HG03039 (cell line): ENCODE data around the gene EFCAB7.

Source experiments
- ATAC-seq: cut with Tn5 transposase; IDR thresholded peaks from one replicate; pipeline ENCODE4 v1.9.1; 2021; ENCODE audit warnings: mild to moderate bottlenecking, moderate library complexity; ENCODE audit not compliant: unreplicated experiment

EFCAB7 gene

GRCh38 chr1:63522891-63523728, at the start of gene EFCAB7, which contains the start of gene ITGB3BP:
Gene EFCAB7 (plus strand): TSS chr1:63523525. CDS start chr1:63525573, 2,048 bp downstream.
Gene ITGB3BP (minus strand): TSS chr1:63523225. CDS start chr1:63523133, 92 bp downstream.
- ATAC-seq = peak; percentile 93

- no peak for ATAC-seq
Observed at GRCh38 chr1:63475761-63476160, 47.6 kb upstream of the EFCAB7 start.

GRCh38 chr1:63480057-63480456, 43.3 kb upstream of the EFCAB7 start:
- no peak for ATAC-seq

- ATAC-seq = no peak
Observed at GRCh38 chr1:63486629-63487028, 36.7 kb upstream of the EFCAB7 start.

- ATAC-seq = no peak
Observed at GRCh38 chr1:63487336-63488065, 35.8 kb upstream of the EFCAB7 start.

GRCh38 chr1:63497577-63497976, 25.7 kb upstream of the EFCAB7 start:
- ATAC-seq = no peak

GRCh38 chr1:63498106-63498505, 25.2 kb upstream of the EFCAB7 start:
- no peak for ATAC-seq

GRCh38 chr1:63501256-63501655, 22.1 kb upstream of the EFCAB7 start:
- ATAC-seq = no peak

GRCh38 chr1:63506782-63507181, 16.5 kb upstream of the EFCAB7 start:
- no peak for ATAC-seq

GRCh38 chr1:63509718-63510117, 13.6 kb upstream of the EFCAB7 start:
- ATAC-seq = no peak

- ATAC-seq = no peak
Observed at GRCh38 chr1:63512584-63512983, 10.7 kb upstream of the EFCAB7 start.

- no peak for ATAC-seq
Observed at GRCh38 chr1:63516629-63517028, 6.7 kb upstream of the EFCAB7 start.

- ATAC-seq = peak; percentile 6
Observed at GRCh38 chr1:63523738-63524137, 413 bp downstream of the EFCAB7 start.

GRCh38 chr1:63524201-63524600, 876 bp downstream of the EFCAB7 start:
- ATAC-seq = no peak

GRCh38 chr1:63532727-63533126, 9.4 kb downstream of the EFCAB7 start:
- no peak for ATAC-seq

GRCh38 chr1:63533931-63534330, 10.6 kb downstream of the EFCAB7 start:
- ATAC-seq = no peak

GRCh38 chr1:63534406-63534805, 11.1 kb downstream of the EFCAB7 start:
- no peak for ATAC-seq

- ATAC-seq = no peak
Observed at GRCh38 chr1:63537006-63537405, 13.7 kb downstream of the EFCAB7 start.

GRCh38 chr1:63537940-63538339, 14.6 kb downstream of the EFCAB7 start:
- no peak for ATAC-seq

- no peak for ATAC-seq
Observed at GRCh38 chr1:63545780-63546179, 22.5 kb downstream of the EFCAB7 start.

GRCh38 chr1:63547621-63548294, 24.4 kb downstream of the EFCAB7 start:
- ATAC-seq = no peak
